Stimulated activated CD8-positive, alpha-beta memory T cell treated with anti-CD3 and anti-CD28 coated beads, Interleukin-7, amount 100 ng/mL, for 48 hours (primary cell): ENCODE measurements around the gene JPH3.

Experiments used
- DNase-seq, 2 donors: peaks; one replicate each; pipeline ENCODE4 v3.0.0-alpha.2; 2020; ENCODE audit warnings: low read depth in 1 of 2; ENCODE audit errors: extremely low read depth in 1 of 2

JPH3 gene

DNA sequence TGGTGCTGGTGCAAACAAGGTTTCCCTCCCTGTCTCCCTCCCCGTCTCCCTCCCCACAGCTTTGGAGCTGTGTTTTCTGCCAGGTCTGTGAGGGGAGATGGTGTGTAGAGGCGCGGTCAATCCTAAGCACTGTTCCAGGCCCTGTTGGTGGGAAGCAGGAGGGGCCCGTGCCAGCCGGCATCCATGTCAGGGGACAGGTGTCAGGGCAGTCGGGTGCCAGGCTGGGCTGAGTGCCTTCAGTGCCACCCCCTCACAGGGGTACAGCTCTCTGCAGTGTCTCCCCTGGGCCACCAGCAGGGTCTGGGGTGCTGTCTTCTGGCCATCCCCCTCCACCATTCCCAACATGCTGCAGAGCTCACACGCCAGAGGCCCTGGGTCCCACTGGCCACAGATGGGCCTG, 89.9 kb downstream of the JPH3 start:
- no peak for DNase-seq

DNA sequence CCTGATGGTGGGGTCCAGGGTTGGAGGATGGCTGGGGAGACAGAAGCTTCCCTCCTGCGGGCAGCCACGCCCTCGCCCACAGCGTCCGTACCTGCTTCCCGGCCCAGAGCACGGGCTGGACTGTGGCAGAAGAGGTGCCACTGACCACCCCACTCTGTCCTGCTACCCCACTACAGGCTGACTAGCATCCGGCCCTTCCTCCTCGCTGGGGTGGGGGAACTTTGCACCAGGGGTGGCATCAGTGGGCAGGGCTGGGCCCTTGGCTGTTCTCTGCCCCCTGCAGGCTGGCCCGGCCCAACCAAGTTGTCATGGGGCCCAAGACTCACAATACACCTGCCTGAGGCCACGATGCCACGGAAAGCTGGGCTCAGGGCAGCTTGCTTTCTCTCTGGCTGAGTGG, 90.4 kb downstream of the JPH3 start:
- DNase-seq: no peak

DNA sequence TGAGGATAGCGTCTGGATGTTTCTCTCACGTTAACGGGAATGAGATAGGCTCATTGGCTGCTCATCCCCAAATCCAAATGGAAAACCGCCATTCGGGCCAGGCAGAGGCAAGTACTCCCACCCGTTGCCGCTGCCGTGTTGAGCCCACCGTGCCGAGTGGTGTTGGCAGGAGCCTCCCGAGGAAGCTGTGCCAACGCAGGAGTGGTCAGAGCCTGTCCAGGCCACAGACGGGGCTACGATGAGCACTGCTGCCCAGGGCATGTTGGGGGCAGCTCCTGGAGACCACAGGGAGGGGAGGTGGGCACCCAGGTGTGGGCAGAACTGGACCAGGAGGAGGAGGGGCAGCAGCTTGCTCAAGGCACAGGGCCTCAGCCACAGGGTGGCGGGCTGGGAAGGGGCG, 91.5 kb downstream of the JPH3 start:
- DNase-seq: no peak

DNA sequence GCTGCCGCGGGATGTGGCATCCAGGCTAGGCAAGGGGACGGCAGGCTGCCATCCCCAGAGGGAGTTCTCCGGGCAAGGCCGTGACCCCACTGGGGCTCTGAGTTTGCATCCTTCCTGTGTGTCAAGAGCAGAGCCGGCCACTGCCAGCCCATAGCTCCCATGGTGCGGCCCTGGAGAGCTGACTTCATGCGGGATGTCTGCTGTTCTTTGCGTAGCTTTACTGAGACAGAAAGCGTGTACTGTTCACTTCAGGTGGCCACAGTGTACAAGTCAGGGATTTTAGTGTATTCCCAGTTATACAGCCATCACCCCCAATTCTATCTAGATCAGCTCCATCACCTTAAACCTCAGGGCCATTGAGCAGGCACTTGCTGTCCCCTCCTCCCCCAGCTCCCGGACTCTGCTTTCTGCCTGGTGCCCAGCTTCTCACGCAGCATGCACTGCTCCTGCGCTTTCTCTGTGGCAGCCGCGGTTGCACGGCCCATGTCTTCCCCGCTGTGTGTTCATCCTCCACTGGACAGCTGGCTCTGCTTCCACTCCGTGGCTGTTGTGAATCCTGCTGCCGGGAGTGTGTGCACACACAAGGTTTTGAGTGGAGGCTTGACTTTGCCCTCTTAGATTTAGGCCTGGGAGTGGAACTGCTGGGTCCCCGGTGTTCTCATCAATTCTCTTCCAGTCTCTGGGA, 92.3 kb downstream of the JPH3 start:
- DNase-seq: no peak

DNA sequence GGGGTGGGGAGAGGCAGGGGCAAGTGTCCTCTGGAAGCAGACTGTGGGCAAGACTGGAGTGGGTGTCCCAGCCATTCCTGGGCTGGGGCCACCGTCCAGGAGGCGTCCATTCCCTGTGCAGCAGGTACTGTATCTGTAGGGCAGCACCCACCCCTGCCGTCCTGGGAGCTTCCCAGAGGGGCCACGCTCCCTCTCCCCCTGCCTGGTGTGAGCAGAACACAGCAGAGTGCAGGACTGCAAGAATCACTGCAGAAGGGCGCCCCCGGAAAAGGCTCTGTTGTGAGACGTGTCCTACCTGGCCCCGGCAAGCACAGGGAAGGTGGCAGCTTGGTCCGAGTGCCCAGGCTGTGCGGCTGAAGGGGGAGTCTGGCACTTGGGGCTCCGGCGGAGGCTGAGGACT, 93.2 kb downstream of the JPH3 start:
- DNase-seq: no peak

DNA sequence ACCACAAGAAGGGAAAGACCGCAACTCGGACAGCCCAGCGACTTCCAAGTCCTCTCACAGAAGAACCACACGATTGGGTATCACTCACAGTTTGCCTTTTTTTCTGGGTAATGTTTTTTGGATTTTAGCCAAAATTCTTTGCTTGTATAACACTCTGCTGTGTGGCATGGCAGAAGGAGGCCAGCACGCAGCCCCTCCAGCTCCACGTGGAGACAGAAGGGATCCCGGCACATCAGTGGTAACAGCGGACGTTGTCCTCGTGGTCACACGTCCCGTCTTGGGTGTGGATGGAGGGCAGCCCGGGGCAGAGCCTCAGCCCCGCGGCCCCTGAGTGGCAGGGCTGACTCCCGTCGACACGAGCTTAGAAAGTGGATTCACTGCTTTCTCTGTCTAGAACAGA, 94.4 kb downstream of the JPH3 start:
- DNase-seq: no peak

DNA sequence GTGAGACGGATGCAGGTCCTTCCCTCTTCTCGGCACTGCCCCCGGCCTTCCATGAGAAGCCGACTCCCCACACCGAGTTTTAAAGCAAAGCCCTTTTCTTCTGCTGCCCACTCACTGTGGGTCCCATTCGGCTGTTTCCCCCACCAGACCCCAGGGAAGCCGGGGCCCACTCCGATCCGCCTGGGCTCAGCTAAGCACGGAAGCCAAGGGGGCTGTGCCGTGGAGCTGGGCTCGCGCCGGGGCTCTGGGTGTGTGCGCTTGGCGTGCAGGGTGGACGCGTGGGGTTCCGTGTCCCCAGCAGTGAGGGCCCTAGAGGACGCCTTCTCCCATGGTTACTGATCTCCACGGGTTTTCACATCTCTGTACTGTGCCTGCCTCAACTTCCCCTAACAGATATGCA, 94.9 kb downstream of the JPH3 start:
- no peak for DNase-seq

DNA sequence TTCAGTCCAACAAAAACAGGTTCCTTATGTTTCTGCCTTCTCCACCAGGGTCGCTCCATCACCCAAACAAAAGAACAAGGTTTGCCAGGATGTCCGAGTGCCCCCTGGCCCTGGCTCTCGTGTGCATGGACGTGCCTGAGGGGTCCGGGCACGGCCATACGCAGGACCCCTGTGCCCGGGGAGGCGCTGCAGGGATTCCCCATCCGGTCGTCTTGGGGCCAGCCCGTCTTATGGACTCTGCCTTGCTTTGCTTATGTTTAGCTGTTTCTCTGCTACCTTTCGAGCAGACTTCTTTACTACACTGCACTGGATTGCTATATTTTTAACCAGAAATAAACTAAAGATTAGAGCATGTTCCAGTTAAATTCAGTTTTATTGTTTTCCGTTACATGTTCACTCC, 95.5 kb downstream of the JPH3 start:
- no peak for DNase-seq

DNA sequence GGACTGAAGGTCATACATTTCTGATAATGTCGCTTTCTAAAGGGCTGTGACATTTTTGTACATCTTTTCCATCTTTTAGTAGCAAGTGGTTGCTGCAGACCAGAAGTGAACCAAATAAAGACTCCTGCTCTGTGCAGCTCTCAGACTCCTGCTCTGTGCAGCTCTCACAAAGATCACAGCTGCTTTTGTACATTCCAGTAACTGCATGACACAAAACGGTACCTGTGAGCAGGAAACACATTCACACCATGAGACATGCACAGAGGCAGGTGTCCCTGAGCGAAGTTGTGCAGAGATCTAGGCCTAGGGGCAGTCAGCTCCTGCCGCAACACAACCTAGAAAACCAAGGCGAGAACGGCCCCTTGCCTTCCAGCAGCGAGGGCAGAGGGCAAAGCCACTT, 95.9 kb downstream of the JPH3 start:
- no peak for DNase-seq

DNA sequence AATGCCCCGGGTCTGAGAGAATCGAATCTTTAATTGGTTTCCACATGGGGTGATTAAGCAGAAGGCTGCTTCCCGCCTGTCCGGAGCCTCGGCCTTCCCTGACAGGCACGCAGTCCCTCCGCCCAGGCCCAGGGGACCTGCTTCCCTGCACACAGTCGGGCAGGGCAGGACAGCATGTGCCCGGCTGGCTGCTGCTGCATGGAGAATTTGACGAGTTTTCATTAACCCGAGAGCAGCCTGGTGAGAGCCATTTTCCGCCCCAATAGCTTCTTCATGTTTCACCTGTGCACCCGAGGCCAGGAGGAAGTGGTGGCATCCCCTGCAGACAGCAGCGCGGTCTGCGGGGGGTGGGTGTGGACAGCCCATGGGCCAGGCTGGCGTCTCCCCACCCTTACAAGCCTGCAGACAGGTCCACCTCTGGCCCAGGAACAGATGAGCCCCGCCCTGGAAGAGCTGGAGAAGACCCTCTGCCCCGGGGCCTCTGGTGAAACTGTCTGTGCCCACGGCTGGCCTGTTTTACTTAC, 96.4 kb downstream of the JPH3 start:
- DNase-seq: no peak

DNA sequence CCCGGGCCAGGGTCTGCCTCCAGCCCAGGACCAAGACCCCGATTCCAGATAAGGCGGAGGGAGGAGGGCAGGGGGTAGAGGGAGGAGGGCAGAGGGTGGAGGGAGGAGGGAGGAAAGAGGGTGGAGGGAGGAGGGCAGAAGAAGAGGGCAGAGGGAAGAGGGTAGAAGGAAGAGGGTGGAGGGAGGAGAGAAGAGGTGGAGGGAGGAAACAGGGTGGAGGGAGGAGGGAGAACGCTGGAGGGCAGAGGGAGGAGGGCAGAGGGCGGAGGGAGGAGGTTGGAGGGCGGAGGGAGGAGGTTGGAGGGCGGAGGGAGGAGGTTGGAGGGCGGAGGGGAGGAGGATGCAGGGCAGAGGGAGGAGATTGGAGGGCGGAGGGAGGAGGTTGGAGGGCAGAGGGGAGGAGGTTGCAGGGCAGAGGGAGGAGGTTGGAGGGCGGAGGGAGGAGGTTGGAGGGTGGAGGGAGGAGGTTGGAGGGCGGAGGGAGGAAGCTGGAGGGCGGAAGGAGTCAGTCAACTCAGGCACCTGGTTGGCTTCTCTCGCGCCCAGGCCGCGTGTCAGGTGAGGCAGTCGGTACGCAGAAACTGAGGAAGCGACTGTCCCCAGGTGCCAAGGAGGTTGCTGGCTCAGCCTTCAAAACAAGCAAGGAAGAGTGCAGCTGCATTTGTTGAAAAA, 98.2 kb downstream of the JPH3 start:
- no peak for DNase-seq

DNA sequence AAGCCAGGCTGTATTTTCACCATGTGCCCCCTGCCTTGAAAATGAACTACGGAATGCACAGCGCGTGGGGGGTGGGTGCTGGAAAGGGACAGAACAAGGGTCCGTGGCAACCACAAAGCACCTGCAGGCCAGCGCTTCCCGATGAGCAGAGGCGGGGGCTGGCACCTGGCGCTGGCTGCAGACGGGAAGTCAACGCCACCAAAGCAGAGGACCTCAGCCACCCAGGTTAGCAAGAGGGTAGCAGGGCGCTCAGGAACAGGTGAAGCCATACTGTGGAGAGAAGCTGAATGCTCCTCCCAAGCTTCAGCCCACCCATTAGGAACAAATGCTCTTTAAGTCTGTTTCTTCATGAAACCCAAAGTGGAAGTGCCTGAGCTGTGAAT, 98.8 kb downstream of the JPH3 start:
- no peak for DNase-seq

DNA sequence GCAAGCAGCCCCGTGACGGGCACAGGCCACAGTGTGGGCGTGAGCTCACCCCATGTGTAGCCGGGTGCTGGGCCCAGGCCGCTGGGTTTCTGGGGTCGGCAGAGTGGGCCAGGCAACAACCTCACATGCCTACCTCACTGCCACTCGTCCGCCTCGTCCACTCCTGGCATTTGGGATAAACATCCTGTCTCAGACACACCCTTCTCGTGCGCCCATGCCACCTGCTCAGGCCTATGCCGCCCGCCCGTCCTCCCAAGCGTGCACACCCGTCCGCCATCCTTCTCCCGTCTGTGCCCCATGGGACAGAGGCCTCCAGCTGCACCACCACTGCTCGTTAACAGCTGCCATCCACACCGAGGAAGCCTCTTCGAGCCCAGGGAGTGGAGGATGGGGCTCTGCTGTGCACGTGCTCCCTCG, 99.2 kb downstream of the JPH3 start:
- no peak for DNase-seq

DNA sequence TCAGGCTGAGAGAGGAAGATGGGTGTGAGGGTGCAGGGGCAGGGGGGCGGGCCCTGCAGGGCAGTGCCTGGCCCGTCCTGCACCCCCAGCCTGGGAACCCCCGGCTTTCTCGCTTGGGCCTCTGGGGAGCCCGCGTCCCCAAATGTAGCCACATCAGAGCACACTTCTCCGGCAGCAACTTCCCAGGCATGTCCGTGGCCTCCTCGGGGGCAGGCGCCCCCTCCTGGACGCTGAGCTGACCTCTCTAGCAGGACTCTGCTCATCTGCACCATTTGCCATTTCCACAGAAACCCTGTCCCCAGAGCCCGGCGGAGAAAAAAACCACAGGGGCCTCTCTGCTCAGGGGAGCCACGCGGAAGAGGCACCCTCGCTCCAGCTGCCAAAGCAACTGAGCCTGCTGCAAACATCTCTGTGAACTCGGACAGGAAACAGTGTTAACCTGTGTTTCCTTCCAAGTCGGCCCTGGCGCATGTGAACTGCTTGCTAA, 100.1 kb downstream of the JPH3 start:
- DNase-seq: peak; percentile 30 to 42

DNA sequence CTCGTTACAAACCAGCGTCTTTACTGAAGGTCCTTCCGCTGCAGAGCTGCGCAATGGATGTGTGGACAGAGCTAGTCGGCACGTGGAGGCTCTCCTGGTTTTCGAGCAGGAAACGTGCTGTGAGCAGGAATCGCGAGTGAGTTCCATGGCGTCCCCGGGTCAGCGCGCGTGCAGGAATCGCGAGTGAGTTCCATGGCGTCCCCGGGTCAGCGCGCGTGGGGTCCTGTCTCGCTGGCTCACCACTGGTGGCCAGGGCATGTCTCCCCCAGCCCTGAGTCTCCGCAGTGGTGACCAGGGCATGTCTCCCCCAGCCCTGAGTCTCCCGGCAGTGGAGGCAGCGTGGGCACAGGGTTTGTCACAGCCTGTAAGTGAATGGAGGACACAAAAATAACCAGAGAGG, 100.8 kb downstream of the JPH3 start:
- DNase-seq: no peak

DNA sequence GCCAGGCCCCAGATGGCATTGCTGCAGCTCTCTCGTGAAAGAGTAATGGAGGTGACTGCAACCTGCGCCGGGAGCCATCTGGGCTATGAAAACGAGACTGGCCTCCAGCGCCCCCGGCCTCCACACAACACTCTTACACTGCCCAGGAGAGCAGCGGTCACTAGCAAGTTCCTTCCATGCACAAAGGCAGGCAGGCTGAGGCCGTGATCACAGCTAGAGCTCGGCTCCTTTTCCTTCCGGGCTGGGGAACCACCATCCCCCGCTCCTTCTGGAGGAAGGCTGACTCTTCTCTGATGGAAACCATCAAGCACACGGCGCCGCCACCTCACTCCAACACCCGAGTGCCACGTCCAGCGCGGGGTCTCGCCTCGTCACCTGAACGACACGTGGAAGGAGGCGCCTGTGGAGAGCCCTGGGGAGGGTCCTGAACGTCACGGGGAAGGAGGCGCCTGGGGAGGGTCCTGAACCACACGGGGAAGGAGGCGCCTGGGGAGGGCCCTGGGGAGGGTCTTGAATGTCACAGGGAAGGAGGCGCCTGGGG, 101.6 kb downstream of the JPH3 start:
- no peak for DNase-seq

DNA sequence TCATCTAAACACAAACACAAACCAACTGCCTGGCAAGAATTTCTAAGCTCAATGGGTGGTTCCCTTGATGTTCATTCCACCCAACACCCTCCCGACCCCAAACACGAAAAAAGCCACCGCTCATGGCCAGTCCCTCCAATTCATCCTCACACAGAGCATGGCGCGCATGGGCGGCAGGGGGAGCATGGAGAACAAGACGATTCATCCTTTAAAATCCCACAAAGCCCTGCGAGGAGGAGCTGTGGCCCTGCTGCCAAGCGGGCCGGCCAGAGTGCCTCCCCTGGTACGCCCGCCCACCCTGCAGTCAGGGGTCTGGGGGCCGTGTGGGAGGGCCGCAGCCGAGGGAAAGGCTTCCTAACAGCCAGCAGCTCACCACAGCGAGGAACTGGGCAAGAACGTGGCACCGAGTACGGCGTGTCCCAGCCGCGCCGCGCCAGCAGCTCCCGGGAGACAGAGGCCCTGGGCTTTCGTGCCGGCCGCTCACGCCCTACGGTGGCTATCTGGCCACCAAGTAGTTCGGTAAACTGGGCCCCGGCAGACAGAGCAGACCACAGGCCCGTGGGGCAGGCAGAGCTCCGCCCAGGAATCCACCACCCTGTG, 102.5 kb downstream of the JPH3 start:
- DNase-seq: no peak

DNA sequence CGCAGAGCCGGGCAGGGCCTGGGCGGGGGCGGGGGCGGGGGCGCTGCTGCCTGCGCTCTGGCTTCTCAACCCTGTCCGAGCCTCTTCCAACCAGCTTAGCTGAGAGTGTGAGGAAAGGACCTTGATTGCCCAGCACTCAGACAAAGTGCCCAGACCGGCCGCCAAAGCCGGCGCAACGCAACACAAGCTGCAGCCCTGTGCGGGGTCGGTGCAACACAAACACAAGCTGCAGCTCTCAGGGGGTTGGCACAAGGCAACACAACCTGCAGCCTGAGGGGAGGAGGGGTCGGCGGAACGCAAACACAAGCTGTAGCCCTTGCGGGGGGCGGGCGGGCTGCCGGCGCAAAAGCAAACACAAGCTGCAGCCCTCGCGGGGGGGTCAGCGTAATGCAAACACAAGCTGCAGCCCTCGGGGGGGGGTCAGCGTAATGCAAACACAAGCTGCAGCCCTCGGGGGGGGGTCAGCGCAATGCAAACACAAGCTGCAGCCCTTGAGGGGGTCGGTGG, 103.5 kb downstream of the JPH3 start:
- DNase-seq: no peak

DNA sequence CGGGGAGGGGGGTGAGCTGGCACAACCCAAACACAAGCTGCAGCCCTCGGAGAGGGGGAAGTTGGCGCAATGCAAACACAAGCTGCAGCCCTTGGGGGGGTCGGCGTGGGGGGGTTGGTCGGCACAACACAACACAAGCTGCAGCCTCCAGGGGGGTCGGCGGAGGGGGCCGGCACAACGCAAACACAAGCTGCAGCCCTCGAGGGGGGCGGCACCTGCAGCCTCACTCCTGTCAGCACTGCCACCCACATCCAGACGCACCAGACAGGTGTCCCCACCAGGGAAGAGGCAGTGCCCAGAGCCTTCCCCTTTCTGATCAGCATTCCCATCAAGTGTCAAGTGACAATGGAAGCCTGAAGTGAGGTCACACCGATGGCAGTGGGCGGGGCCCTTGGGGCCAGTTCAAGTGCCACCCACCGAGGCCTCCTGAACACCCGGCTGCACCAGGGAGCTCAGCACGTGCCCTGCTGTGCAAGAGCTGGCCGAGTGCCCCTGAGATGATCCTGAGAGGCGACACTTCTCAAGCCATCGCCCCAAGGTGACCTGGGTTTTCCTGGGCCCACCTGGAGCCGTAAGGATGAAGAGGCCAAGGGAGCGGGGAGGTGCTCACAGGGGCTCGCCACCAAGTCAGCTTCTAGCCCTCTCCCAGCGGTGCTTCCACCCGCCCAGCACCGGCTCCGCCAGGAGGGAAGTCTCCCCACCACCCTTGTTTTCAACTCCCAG, 104.1 kb downstream of the JPH3 start:
- no peak for DNase-seq

DNA sequence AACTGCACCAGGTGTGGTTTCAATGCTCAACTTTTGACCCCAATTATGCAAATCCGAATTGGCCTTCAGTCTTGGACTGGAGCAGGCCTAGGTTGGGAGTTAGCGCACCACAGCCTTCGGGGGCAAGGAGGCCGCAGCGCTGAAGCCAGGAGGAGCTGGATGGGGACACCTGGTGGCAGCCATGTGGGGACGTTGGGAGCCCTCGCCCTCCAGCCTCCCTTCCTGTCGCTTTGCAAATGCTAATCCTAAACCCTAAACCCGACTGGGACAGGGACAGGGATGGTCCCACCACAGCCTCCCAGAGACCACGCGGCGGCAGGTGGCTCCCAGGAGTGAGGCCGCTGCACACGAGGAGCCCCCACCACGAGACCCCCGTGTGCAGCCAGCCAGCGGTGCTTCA, 104.8 kb downstream of the JPH3 start:
- DNase-seq: no peak
